LNCaP clone FGC (cell line): ENCODE data around the gene ATP11A.
"Not testable (repeated sequence)": the region's sequence is repeated elsewhere in the genome, so short reads cannot be mapped to it uniquely, and the experiment has no call there.

Experiments used
- DNase-seq: peaks from one replicate; pipeline ENCODE4 v3.0.0-alpha.2; 2011; ENCODE audit warnings: low read depth
- H3K4me3 ChIP-seq: 2 replicates; pipeline ENCODE4 v1.5.1; 2011; ENCODE audit warnings: mild to moderate bottlenecking, low read depth, low read length, control low read depth
- TF ChIP-seq, protein P1 (sequence below): IDR thresholded peaks from 2 replicates; pipeline ENCODE4 v1.5.1; 2012; ENCODE audit warnings: mild to moderate bottlenecking; ENCODE audit not compliant: control insufficient read depth, insufficient read depth; ENCODE audit errors: extremely low read depth

The ATP11A gene

GRCh38 chr13:112867301-112867711, 177.5 kb downstream of the ATP11A start:
- TF ChIP-seq, protein P1, sequence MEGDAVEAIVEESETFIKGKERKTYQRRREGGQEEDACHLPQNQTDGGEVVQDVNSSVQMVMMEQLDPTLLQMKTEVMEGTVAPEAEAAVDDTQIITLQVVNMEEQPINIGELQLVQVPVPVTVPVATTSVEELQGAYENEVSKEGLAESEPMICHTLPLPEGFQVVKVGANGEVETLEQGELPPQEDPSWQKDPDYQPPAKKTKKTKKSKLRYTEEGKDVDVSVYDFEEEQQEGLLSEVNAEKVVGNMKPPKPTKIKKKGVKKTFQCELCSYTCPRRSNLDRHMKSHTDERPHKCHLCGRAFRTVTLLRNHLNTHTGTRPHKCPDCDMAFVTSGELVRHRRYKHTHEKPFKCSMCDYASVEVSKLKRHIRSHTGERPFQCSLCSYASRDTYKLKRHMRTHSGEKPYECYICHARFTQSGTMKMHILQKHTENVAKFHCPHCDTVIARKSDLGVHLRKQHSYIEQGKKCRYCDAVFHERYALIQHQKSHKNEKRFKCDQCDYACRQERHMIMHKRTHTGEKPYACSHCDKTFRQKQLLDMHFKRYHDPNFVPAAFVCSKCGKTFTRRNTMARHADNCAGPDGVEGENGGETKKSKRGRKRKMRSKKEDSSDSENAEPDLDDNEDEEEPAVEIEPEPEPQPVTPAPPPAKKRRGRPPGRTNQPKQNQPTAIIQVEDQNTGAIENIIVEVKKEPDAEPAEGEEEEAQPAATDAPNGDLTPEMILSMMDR, result no peak
- no peak overlapping the region for H3K4me3 ChIP-seq
- DNase-seq, result no peak

DNA sequence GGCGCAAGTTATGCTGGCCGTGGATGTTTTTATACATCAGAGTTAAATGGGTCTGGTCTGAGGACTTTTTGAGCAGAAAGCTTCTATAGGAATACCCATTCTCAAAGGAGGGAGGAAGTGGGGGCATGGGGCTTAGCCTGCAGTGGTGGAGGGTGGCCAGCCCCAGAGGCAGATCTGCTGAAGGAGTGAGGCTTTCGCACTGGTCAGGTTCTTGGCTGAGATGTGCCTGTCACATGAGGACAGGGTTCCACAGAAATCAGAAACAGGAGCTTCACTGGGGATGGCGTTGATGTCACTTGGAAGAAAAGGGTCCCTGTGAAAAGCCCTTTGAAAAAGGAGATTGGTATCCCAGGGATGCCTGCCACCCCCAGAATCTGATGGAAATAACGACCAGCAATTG, 178.5 kb downstream of the ATP11A start:
- TF ChIP-seq, protein P1, result no peak
- no peak overlapping the region for H3K4me3 ChIP-seq
- no peak for DNase-seq

GRCh38 chr13:112869202-112870050, 179.6 kb downstream of the ATP11A start:
- TF ChIP-seq, protein P1, result no peak
- no peak overlapping the region for H3K4me3 ChIP-seq
- no peak for DNase-seq

DNA sequence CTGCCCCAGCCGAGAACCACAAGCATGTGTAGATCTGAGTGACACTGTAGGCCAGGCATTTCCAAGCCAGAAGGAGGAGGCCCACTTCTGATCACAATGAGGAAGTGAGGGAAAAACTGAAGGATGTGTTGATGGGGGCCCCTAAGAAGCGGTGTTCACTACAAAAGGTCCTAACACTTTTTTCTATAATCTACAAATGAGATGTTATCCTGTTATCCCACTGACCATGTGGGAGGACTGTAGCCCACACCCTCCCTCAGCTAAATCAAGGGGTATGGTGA, 180.2 kb downstream of the ATP11A start:
- H3K4me3 ChIP-seq, result no peak overlapping the region
- TF ChIP-seq, protein P1, result no peak
- DNase-seq, result no peak

DNA sequence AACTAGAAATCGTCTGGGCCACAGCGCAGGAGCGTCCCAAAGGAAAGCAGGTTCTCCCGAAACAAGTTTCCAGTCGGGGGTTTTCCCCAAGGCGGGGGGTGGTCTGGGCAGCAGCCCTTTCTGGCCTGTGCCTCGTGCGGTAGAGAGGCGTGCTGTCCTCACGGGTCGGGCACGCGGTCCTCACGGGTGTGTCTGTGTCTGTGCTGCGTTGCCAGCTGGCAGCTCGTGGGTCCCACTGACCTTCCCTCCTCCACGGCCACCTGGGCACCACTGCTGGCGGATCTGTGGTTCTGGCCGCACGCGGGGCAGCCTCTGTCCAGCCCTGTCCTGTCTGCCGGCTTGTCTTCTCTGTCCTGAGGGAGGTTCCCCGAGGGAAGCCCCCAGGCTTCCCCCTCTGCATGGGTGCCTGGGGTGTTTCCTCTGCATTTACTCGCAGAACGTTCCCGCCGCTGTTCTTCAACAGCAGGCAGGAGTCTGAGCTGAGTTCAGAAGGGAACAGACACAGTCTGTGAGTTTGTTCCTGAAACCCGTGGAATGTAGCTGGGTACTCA, 181.0 kb downstream of the ATP11A start:
- TF ChIP-seq, protein P1, result no peak
- H3K4me3 ChIP-seq, result no peak overlapping the region
- DNase-seq, result no peak

DNA sequence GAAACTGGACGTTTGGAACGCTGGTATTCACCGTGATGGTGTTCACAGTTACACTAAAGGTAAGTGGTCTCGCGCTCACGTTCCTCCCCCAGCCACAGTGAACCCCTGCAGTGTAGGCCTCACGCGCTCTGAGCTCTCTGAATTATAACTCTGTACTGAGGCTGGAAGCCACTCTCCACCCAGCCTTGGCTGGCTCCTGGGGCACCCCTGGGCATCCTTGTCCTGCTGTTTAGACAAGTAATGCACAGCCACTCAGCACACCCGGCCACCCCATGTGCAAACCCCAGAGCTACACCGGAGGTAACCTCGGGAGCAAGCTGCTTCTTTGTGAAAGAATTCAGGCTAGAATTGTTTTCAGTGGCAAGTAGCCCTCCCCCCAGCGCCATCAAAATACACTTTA, 181.9 kb downstream of the ATP11A start:
- DNase-seq, result no peak
- TF ChIP-seq, protein P1, result no peak
- H3K4me3 ChIP-seq, result no peak overlapping the region

GRCh38 chr13:112872657-112873631, 183.1 kb downstream of the ATP11A start:
- DNase-seq, H3K4me3 ChIP-seq: not testable (repeated sequence)
